Measurements from ENCODE around the gene IREB2. TPM values are rescaled to one million over a fixed set of nuclear protein-coding genes. Genes with fewer than 3 reads are reported as not detected.
A peak's percentile ranks its signal among the peaks of the same experiment; 100 is the strongest.

IREB2 gene
- total RNA-seq, 1 experiment from 2014 or later = 89.5 TPM

GRCh38 chr15:78450285-78450858 lies 12.4 kb downstream of the IREB2 start:
- Mint-ChIP-seq H3K4me1 (peaks cover 33% of the 10 kb centered on the region), H3K27me3 (ENCODE audit: low read depth) (no peaks in the 10 kb centered on the region), H3K9me3 (no peaks in the 10 kb centered on the region; the same call in 1 of the 2 replicates), H3K36me3 (peaks cover 19% of the 10 kb centered on the region), H3K4me3 (no peak overlapping the region), H3K27ac (no peak overlapping the region; the same call in 1 of the 2 replicates)
- DNase-seq (ENCODE audit: low spot score) = no peak
- ChIA-PET CTCF (interaction anchor here (0.6 to 2.1 kb wide), 2 partner anchors 12 to 275 kb away, joined by 3 to 10 read pairs; partner anchors contain the start of gene IREB2), POLR2A (no interaction called here)
- TF ChIP-seq E2F5 (CRISPR knock-in tag; IDR thresholded peaks at IDR 0.05) (no peak), ZNF396 (CRISPR knock-in tag; IDR thresholded peaks at IDR 0.05; ENCODE audit: borderline replicate concordance) (no peak), ATF1 (CRISPR knock-in tag; IDR thresholded peaks at IDR 0.05) (no peak), ZBTB21 (CRISPR knock-in tag; IDR thresholded peaks at IDR 0.05; ENCODE audit: borderline replicate concordance) (no peak), FOXJ3 (CRISPR knock-in tag; IDR thresholded peaks at IDR 0.05; ENCODE audit: borderline replicate concordance) (no peak), CBFB (CRISPR knock-in tag; IDR thresholded peaks at IDR 0.05; ENCODE audit: low read depth) (no peak), SMAD4 (CRISPR knock-in tag; IDR thresholded peaks at IDR 0.05) (no peak), ESRRA (CRISPR knock-in tag; IDR thresholded peaks at IDR 0.05; ENCODE audit: borderline replicate concordance) (no peak), TCF7 (CRISPR knock-in tag; IDR thresholded peaks at IDR 0.05; ENCODE audit: low read depth) (no peak)
- TF ChIP-seq, protein P1, sequence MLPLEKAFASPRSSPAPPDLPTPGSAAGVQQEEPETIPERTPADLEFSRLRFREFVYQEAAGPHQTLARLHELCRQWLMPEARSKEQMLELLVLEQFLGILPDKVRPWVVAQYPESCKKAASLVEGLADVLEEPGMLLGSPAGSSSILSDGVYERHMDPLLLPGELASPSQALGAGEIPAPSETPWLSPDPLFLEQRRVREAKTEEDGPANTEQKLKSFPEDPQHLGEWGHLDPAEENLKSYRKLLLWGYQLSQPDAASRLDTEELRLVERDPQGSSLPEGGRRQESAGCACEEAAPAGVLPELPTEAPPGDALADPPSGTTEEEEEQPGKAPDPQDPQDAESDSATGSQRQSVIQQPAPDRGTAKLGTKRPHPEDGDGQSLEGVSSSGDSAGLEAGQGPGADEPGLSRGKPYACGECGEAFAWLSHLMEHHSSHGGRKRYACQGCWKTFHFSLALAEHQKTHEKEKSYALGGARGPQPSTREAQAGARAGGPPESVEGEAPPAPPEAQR (CRISPR knock-in tag; IDR thresholded peaks at IDR 0.05) = no peak
- ATAC-seq = no peak

GRCh38 chr15:78452485-78452884 lies 14.5 kb downstream of the IREB2 start:
- DNase-seq (ENCODE audit: low spot score) = no peak
- Mint-ChIP-seq H3K27me3 (ENCODE audit: low read depth) (no peaks in the 10 kb centered on the region), H3K9me3 (no peaks in the 10 kb centered on the region; the same call in 1 of the 2 replicates), H3K36me3 (peaks cover 2% of the 10 kb centered on the region), H3K27ac (peak overlapping the region; percentile 67), H3K4me1 (peaks cover 45% of the 10 kb centered on the region), H3K4me3 (no peak overlapping the region)
- CTCF ChIA-PET = no interaction called here
- POLR2A ChIA-PET = no interaction called here
- no peak for ATAC-seq
- TF ChIP-seq, protein P2, sequence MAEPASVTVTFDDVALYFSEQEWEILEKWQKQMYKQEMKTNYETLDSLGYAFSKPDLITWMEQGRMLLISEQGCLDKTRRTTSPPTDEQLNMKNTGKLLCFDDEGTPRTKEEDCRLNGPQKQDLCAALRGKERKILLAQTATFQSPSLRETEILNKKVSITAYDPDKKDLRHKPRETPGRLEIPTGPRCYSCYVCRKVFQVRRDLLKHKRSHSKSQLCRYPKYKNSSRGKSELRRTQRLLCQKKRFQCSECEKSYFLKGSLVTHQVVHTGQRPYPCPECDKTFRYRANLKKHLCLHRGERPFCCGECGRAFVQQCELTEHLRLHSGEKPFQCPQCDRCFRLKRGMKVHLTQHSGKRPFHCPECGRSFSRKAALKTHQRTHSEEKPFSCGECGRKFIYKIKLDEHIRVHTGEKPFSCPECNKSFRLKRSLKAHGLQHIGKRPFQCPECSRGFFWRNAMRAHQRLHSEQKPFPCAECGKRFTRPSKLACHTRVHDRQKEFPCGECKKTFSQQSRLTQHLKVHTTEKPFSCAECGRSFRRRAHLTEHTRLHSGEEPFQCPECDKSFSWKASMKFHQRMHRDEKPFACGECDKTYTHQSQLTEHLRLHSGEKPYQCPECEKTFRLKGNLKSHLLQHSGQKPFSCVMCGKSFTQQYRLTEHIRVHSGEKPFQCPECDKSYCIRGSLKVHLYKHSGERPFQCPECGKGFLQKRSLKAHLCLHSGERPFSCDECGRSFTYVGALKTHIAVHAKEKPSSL (CRISPR knock-in tag; conservative IDR thresholded peaks at IDR 0.05) = no peak
- TF ChIP-seq ZNF121 (CRISPR knock-in tag; IDR thresholded peaks at IDR 0.05) = peak; percentile 80; the same call in 1 of the 2 replicates
- no peak for TF ChIP-seq RORB (CRISPR knock-in tag; IDR thresholded peaks at IDR 0.05)
- TF ChIP-seq, protein P3, sequence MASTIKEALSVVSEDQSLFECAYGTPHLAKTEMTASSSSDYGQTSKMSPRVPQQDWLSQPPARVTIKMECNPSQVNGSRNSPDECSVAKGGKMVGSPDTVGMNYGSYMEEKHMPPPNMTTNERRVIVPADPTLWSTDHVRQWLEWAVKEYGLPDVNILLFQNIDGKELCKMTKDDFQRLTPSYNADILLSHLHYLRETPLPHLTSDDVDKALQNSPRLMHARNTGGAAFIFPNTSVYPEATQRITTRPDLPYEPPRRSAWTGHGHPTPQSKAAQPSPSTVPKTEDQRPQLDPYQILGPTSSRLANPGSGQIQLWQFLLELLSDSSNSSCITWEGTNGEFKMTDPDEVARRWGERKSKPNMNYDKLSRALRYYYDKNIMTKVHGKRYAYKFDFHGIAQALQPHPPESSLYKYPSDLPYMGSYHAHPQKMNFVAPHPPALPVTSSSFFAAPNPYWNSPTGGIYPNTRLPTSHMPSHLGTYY (CRISPR knock-in tag; IDR thresholded peaks at IDR 0.05) = no peak
- TF ChIP-seq, protein P4, sequence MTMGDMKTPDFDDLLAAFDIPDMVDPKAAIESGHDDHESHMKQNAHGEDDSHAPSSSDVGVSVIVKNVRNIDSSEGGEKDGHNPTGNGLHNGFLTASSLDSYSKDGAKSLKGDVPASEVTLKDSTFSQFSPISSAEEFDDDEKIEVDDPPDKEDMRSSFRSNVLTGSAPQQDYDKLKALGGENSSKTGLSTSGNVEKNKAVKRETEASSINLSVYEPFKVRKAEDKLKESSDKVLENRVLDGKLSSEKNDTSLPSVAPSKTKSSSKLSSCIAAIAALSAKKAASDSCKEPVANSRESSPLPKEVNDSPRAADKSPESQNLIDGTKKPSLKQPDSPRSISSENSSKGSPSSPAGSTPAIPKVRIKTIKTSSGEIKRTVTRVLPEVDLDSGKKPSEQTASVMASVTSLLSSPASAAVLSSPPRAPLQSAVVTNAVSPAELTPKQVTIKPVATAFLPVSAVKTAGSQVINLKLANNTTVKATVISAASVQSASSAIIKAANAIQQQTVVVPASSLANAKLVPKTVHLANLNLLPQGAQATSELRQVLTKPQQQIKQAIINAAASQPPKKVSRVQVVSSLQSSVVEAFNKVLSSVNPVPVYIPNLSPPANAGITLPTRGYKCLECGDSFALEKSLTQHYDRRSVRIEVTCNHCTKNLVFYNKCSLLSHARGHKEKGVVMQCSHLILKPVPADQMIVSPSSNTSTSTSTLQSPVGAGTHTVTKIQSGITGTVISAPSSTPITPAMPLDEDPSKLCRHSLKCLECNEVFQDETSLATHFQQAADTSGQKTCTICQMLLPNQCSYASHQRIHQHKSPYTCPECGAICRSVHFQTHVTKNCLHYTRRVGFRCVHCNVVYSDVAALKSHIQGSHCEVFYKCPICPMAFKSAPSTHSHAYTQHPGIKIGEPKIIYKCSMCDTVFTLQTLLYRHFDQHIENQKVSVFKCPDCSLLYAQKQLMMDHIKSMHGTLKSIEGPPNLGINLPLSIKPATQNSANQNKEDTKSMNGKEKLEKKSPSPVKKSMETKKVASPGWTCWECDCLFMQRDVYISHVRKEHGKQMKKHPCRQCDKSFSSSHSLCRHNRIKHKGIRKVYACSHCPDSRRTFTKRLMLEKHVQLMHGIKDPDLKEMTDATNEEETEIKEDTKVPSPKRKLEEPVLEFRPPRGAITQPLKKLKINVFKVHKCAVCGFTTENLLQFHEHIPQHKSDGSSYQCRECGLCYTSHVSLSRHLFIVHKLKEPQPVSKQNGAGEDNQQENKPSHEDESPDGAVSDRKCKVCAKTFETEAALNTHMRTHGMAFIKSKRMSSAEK (CRISPR knock-in tag; IDR thresholded peaks at IDR 0.05; ENCODE audit: borderline replicate concordance) = no peak
- TF ChIP-seq, protein P5, sequence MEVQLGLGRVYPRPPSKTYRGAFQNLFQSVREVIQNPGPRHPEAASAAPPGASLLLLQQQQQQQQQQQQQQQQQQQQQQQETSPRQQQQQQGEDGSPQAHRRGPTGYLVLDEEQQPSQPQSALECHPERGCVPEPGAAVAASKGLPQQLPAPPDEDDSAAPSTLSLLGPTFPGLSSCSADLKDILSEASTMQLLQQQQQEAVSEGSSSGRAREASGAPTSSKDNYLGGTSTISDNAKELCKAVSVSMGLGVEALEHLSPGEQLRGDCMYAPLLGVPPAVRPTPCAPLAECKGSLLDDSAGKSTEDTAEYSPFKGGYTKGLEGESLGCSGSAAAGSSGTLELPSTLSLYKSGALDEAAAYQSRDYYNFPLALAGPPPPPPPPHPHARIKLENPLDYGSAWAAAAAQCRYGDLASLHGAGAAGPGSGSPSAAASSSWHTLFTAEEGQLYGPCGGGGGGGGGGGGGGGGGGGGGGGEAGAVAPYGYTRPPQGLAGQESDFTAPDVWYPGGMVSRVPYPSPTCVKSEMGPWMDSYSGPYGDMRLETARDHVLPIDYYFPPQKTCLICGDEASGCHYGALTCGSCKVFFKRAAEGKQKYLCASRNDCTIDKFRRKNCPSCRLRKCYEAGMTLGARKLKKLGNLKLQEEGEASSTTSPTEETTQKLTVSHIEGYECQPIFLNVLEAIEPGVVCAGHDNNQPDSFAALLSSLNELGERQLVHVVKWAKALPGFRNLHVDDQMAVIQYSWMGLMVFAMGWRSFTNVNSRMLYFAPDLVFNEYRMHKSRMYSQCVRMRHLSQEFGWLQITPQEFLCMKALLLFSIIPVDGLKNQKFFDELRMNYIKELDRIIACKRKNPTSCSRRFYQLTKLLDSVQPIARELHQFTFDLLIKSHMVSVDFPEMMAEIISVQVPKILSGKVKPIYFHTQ (CRISPR knock-in tag; IDR thresholded peaks at IDR 0.05) = no peak
- TF ChIP-seq, protein P6, sequence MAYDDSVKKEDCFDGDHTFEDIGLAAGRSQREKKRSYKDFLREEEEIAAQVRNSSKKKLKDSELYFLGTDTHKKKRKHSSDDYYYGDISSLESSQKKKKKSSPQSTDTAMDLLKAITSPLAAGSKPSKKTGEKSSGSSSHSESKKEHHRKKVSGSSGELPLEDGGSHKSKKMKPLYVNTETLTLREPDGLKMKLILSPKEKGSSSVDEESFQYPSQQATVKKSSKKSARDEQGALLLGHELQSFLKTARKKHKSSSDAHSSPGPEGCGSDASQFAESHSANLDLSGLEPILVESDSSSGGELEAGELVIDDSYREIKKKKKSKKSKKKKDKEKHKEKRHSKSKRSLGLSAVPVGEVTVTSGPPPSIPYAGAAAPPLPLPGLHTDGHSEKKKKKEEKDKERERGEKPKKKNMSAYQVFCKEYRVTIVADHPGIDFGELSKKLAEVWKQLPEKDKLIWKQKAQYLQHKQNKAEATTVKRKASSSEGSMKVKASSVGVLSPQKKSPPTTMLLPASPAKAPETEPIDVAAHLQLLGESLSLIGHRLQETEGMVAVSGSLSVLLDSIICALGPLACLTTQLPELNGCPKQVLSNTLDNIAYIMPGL (CRISPR knock-in tag; IDR thresholded peaks at IDR 0.05) = no peak

Data from WTC11 (cell line).